GM21723 (cell line): ENCODE measurements around the gene MAN1B1.
A peak's percentile ranks its signal among the peaks of the same experiment; 100 is the strongest.

ENCODE experiments used
- ATAC-seq: cut with Tn5 transposase; IDR thresholded peaks from one replicate; pipeline ENCODE4 v1.9.1; 2021; ENCODE audit warnings: mild to moderate bottlenecking, moderate library complexity; ENCODE audit not compliant: unreplicated experiment

The MAN1B1 gene

GRCh38 chr9:137141976-137142936 is 55.5 kb downstream of the MAN1B1 start:
- ATAC-seq, result no peak

- no peak for ATAC-seq
Measured at GRCh38 chr9:137143459-137143858, 56.7 kb downstream of the MAN1B1 start.

GRCh38 chr9:137145731-137146526 is 59.1 kb downstream of the MAN1B1 start:
- ATAC-seq, result no peak

- no peak for ATAC-seq
Measured at GRCh38 chr9:137146527-137146918, 59.7 kb downstream of the MAN1B1 start.

- no peak for ATAC-seq
Measured at GRCh38 chr9:137147091-137147792, 60.5 kb downstream of the MAN1B1 start.

- no peak for ATAC-seq
Measured at GRCh38 chr9:137147793-137148160, 61.0 kb downstream of the MAN1B1 start.

GRCh38 chr9:137148242-137148641 is 61.5 kb downstream of the MAN1B1 start:
- ATAC-seq, result no peak

- no peak for ATAC-seq
Measured at GRCh38 chr9:137148661-137149060, 61.9 kb downstream of the MAN1B1 start.

GRCh38 chr9:137149363-137149762 is 62.6 kb downstream of the MAN1B1 start:
- ATAC-seq, result no peak

- ATAC-seq, result peak; percentile 19
Measured at GRCh38 chr9:137149942-137150616, 63.3 kb downstream of the MAN1B1 start.

- peak; percentile 34 for ATAC-seq
Measured at GRCh38 chr9:137150617-137151457, 64.1 kb downstream of the MAN1B1 start.

- no peak for ATAC-seq
Measured at GRCh38 chr9:137152844-137153405, 66.1 kb downstream of the MAN1B1 start.

GRCh38 chr9:137156567-137157375 is 70.0 kb downstream of the MAN1B1 start:
- ATAC-seq, result no peak

GRCh38 chr9:137157618-137158415 is 71.0 kb downstream of the MAN1B1 start:
- no peak for ATAC-seq

- ATAC-seq, result no peak
Measured at GRCh38 chr9:137158625-137159024, 71.8 kb downstream of the MAN1B1 start.
